CD14-positive monocyte (primary cell): Measurements from ENCODE around the gene UTRN. TPM values are rescaled to one million over a fixed set of nuclear protein-coding genes. Genes with fewer than 3 reads are reported as not detected.

Source experiments
- DNase-seq, 3 donors: peaks; one replicate each; pipeline ENCODE4 v3.0.0-alpha.2; 2011 to 2022
- H2AFZ ChIP-seq: 2 replicates; pipeline ENCODE4 v1.6.0; 2012; ENCODE audit warnings: mild to moderate bottlenecking, low read depth, low read length, inconsistent platforms; ENCODE audit not compliant: insufficient read depth, poor library complexity, severe bottlenecking
- H3K27ac ChIP-seq, 2 donors: 1 replicate in 1 of 2; 2 replicates in 1 of 2; pipeline ENCODE4 v1.5.1; 2012 to 2013; ENCODE audit warnings: low read length in 2 of 2, control low read depth in 1 of 2, inconsistent platforms in 1 of 2, low read depth in 1 of 2, mild to moderate bottlenecking in 1 of 2
- H3K27me3 ChIP-seq, 2 donors: one replicate each; pipeline versions ENCODE4 v1.6.0 to v1.6.1; 2011 to 2013; ENCODE audit warnings: low read length in 2 of 2; ENCODE audit not compliant: control insufficient read depth in 2 of 2, insufficient read depth in 2 of 2
- H3K36me3 ChIP-seq, 2 donors: replicated peaks in 1 of 2; 1 replicate in 1 of 2; 2 replicates in 1 of 2; pipeline versions ENCODE4 v1.5.1 to v1.6.1; 2012 to 2013; ENCODE audit warnings: low read length in 2 of 2, control low read depth in 1 of 2, inconsistent platforms in 1 of 2, mild to moderate bottlenecking in 1 of 2; ENCODE audit not compliant: insufficient read depth in 2 of 2, control insufficient read depth in 1 of 2
- H3K4me1 ChIP-seq, 2 donors: 1 replicate in 1 of 2; 2 replicates in 1 of 2; pipeline versions ENCODE4 v1.5.1 to v1.6.1; 2012 to 2013; ENCODE audit warnings: low read length in 2 of 2, control low read depth in 1 of 2, inconsistent platforms in 1 of 2, mild to moderate bottlenecking in 1 of 2, moderate library complexity in 1 of 2; ENCODE audit not compliant: insufficient read depth in 2 of 2, control insufficient read depth in 1 of 2
- H3K4me2 ChIP-seq: replicated peaks from 2 replicates; pipeline ENCODE3; 2012; ENCODE audit warnings: low read length, moderate library complexity, mild to moderate bottlenecking; ENCODE audit not compliant: poor library complexity, severe bottlenecking; ENCODE audit errors: extremely low read depth
- H3K4me3 ChIP-seq, 3 experiments: fragments of 200-600 bp in 1 of 3; sonication (generic) in 1 of 3; replicated peaks in 1 of 3; 1 replicate in 2 of 3; 2 replicates in 1 of 3; pipeline ENCODE4 v1.5.1; 2011 to 2013; ENCODE audit warnings: low read length in 3 of 3, mild to moderate bottlenecking in 3 of 3, control low read depth in 2 of 3, low read depth in 2 of 3, inconsistent platforms in 1 of 3, moderate library complexity in 1 of 3
- H3K79me2 ChIP-seq: 2 replicates; pipeline ENCODE4 v1.6.0; 2012; ENCODE audit warnings: mild to moderate bottlenecking, control low read depth, inconsistent platforms, low read length, moderate library complexity; ENCODE audit not compliant: insufficient read depth
- H3K9ac ChIP-seq: 2 replicates; pipeline ENCODE4 v1.6.0; 2017; ENCODE audit warnings: low read length, mild to moderate bottlenecking; ENCODE audit not compliant: insufficient read depth, poor library complexity, severe bottlenecking
- H3K9me3 ChIP-seq, 2 donors: replicated peaks in 1 of 2; 1 replicate in 1 of 2; 2 replicates in 1 of 2; pipeline versions ENCODE4 v1.5.1 to v1.6.1; 2012 to 2013; ENCODE audit warnings: low read length in 2 of 2, control low read depth in 1 of 2; ENCODE audit not compliant: control insufficient read depth in 1 of 2, insufficient read depth in 1 of 2
- H4K20me1 ChIP-seq: 2 replicates; pipeline ENCODE4 v1.6.0; 2012; ENCODE audit warnings: mild to moderate bottlenecking, low read length, control low read depth, moderate library complexity; ENCODE audit not compliant: insufficient read depth
- H3K27ac Mint-ChIP-seq, 7 donors: one replicate each; pipeline ENCODE4 v1.8.0; 2020; ENCODE audit warnings: mild to moderate bottlenecking in 7 of 7, mixed read lengths in 7 of 7, moderate library complexity in 6 of 7, inconsistent platforms in 2 of 7
- H3K27me3 Mint-ChIP-seq, 3 donors: one replicate each; pipeline ENCODE4 v1.8.0; 2021 to 2022; ENCODE audit warnings: low read depth in 3 of 3, mild to moderate bottlenecking in 3 of 3, mixed read lengths in 3 of 3, moderate library complexity in 3 of 3, inconsistent platforms in 1 of 3
- H3K36me3 Mint-ChIP-seq, 2 donors: one replicate each; pipeline ENCODE4 v1.8.0; 2020; ENCODE audit warnings: mixed read lengths in 2 of 2, inconsistent platforms in 1 of 2, mild to moderate bottlenecking in 1 of 2
- H3K4me1 Mint-ChIP-seq: one replicate; pipeline ENCODE4 v1.8.0; 2020; ENCODE audit warnings: mild to moderate bottlenecking, mixed read lengths
- H3K4me3 Mint-ChIP-seq, 2 donors: one replicate each; pipeline ENCODE4 v1.8.0; 2020; ENCODE audit warnings: mild to moderate bottlenecking in 2 of 2, mixed read lengths in 2 of 2, moderate library complexity in 1 of 2
- H3K9me3 Mint-ChIP-seq, 7 donors: one replicate each; pipeline ENCODE4 v1.8.0; 2020 to 2022; ENCODE audit warnings: mixed read lengths in 7 of 7, mild to moderate bottlenecking in 6 of 7, moderate library complexity in 6 of 7, inconsistent platforms in 2 of 7
- WGBS: methylation state at CpG from one replicate; pipeline ENCODE4 v1.1.5; 2013; ENCODE audit warnings: missing lambda C conversion rate; ENCODE audit not compliant: insufficient coverage; 5-methylcytosine and 5-hydroxymethylcytosine counted together
- intact Hi-C, 2 donors: fragments of 100-400 bp; cut with micrococcal nuclease; formaldehyde crosslinking; loops; one replicate each; pipeline versions ENCODE4 v1.15.0 to v1.15.1; 2023
- polyA plus RNA-seq, 3 donors: library from polyadenylated mRNA; depleted of rRNA in 1 of 3; unstranded in 2 of 3; stranded (reverse) in 1 of 3; fragments of 300-500 nt in 2 of 3; fragments of >200 nt in 1 of 3; fragmentation: Illumina TruSeq in 2 of 3; gene quantifications; 1 replicate in 2 of 3; 2 replicates in 1 of 3; pipeline ENCODE4 v1.2.3, GENCODE V29; 2012 to 2021
- TF ChIP-seq, protein P1 (sequence below): fragments of 200-600 bp; IDR thresholded peaks from one replicate; pipeline ENCODE4 v1.8.0; 2022; ENCODE audit warnings: antibody characterized with exemption, mild to moderate bottlenecking

UTRN gene
- polyA plus RNA-seq, 3 donors: 21.8 to 106 (median 66.1) TPM

DNA sequence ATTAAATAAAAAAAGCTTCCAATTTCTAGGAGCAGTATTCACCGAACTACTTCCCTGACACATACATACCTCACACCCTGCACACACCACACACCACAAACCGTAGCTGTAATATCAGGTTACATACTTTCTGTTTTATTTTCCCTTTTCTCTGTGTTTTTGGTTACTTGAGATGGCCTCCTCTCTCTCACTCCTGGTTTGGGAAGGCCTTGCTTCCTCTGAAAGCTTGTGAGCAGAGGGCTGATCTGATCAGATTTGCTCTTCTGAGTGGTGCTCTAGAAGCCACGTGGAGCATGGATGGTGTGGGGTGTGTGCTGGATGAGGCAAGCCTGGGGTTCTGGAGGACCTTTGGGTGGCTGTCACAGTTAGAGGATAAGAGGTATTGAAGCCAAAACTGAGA, 20.9 kb downstream of the UTRN start:
- Mint-ChIP-seq H3K36me3 (peaks cover 37 to 57% of the 10 kb centered on the region in 2 donors), H3K4me3 (no peak overlapping the region), H3K9me3 (no peaks in the 10 kb centered on the region), H3K27me3 (no peaks in the 10 kb centered on the region), H3K27ac (peak overlapping the region; percentile 11 to 81 (median 48)), H3K4me1 (peaks cover 23% of the 10 kb centered on the region)
- WGBS: 0% methylated on average over 1 of the region's 3 CpGs
- Histone ChIP-seq H3K4me2 (no peak overlapping the region), H3K9ac (no peak overlapping the region), H4K20me1 (peaks cover 98% of the 10 kb centered on the region), H3K4me3 (no peak overlapping the region), H3K4me1 (peaks cover 0 to under 1% of the 10 kb centered on the region in 2 donors), H3K36me3 (peaks cover 21 to 47% of the 10 kb centered on the region in 2 donors), H3K9me3 (no peaks in the 10 kb centered on the region), H3K27ac (peak overlapping the region in 1 of 2 donors; percentile 51), H3K27me3 (no peaks in the 10 kb centered on the region), H2AFZ (no peak overlapping the region), H3K79me2 (peaks cover 99% of the 10 kb centered on the region)
- DNase-seq: no peak
- intact Hi-C loops: no loop called here
- TF ChIP-seq, protein P1, sequence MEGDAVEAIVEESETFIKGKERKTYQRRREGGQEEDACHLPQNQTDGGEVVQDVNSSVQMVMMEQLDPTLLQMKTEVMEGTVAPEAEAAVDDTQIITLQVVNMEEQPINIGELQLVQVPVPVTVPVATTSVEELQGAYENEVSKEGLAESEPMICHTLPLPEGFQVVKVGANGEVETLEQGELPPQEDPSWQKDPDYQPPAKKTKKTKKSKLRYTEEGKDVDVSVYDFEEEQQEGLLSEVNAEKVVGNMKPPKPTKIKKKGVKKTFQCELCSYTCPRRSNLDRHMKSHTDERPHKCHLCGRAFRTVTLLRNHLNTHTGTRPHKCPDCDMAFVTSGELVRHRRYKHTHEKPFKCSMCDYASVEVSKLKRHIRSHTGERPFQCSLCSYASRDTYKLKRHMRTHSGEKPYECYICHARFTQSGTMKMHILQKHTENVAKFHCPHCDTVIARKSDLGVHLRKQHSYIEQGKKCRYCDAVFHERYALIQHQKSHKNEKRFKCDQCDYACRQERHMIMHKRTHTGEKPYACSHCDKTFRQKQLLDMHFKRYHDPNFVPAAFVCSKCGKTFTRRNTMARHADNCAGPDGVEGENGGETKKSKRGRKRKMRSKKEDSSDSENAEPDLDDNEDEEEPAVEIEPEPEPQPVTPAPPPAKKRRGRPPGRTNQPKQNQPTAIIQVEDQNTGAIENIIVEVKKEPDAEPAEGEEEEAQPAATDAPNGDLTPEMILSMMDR: no peak

DNA sequence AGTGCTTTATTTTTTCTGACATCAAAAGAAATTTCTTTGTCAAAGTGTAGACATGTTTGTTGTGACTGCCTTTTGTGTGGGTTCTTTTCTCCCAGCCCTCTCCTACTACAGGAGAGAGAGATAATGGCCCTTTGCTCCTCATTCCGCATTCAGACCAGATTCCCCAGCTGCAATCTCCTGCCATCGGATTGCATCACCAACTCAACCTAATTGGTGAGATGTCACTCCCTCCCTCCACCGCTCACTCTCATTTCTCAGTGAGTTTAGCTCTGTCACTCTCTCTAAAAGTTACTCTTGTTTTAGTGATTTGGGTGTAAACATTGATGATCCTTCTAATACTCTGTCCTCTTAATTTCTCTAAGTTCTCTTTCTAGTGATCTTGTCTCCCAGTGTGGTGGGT, 22.7 kb downstream of the UTRN start:
- intact Hi-C loops: no loop called here

More for the DNA sequence above, 22.7 kb downstream of the UTRN start:
- H2AFZ ChIP-seq: no peak overlapping the region
- Mint-ChIP-seq H3K27ac (peak overlapping the region in 3 of 7 donors; percentile 14 to 51 (median 33)), H3K4me3 (no peak overlapping the region), H3K27me3 (no peaks in the 10 kb centered on the region), H3K36me3 (peaks cover 29 to 44% of the 10 kb centered on the region in 2 donors), H3K4me1 (peaks cover 27% of the 10 kb centered on the region), H3K9me3 (peaks cover 0 to 3% (median 0%) of the 10 kb centered on the region in 7 donors)
- H3K4me1 ChIP-seq: peaks cover 0 to 17% of the 10 kb centered on the region in 2 donors
- H3K9me3 ChIP-seq: no peaks in the 10 kb centered on the region
- H3K27ac ChIP-seq: no peak overlapping the region
- WGBS: no CpG with 5 or more reads among the region's 3 CpGs
- H3K27me3 ChIP-seq: no peaks in the 10 kb centered on the region
- peaks cover 97% of the 10 kb centered on the region for H4K20me1 ChIP-seq
- no peak overlapping the region for H3K9ac ChIP-seq
- H3K4me2 ChIP-seq: no peak overlapping the region
- DNase-seq: no peak
- H3K4me3 ChIP-seq: no peak overlapping the region
- TF ChIP-seq, protein P1: no peak
- H3K36me3 ChIP-seq: peaks cover 16 to 35% of the 10 kb centered on the region in 2 donors
- peaks cover 99% of the 10 kb centered on the region for H3K79me2 ChIP-seq
